Activated naive CD4-positive, alpha-beta T cell (primary cell): ENCODE results near the gene ANKHD1.

Source experiments
- DNase-seq, 4 experiments: peaks; one replicate each; lab custom pipeline; 2025; lab: John Stamatoyannopoulos, UW

ANKHD1 gene

GRCh38 chr5:140371356-140372151 lies 30.1 kb upstream of the ANKHD1 start:
- DNase-seq = no peak

DNA sequence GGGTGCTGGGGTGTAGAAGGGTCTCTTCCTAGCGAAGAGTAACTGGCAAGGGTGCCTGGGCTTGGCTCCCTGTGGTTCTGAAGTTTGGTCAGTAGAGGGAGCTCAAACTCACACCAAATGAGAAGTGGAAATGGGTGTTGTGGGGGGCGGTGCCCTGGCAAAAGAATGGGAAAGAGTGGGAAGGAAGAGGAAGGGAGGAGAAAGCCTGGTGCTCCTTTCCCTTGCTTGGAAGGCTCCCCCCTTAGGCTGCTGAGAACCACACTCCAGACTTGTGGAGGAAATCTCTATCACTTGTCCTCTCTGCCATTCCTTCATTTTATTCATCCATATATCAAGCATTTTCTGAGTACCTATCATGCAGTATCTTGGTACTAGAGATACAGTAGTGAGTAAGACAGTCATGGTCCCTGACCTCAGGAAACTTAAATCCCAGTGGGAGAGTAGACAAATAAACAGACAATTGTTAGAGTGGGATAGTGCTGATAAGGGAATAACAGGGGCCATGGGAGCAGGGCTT lies 28.6 kb upstream of the ANKHD1 start:
- DNase-seq = peak in 1 of 4 experiments; percentile 5

DNA sequence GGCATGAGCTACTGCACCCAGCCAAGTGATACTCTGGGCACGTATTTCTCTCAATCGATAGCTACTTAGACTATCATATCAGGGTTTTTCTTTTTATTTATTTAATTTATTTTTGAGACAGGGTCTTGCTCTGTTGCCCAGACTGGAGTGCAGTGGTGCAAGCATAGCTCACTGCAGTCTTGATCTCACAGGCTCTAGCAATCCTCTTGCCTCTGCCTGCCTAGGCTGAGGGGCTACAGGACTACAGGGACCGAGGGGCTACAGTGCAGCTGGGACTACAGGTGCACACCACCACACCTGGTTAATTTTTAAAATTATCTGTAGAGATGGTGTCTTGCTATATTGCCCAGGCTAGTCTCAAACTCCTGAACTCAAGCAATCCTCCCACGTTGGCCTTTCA lies 20.3 kb upstream of the ANKHD1 start:
- DNase-seq = no peak

GRCh38 chr5:140381972-140382371 lies 19.7 kb upstream of the ANKHD1 start:
- DNase-seq = no peak

- DNase-seq = no peak
These were observed 18.8 kb upstream of the ANKHD1 start for GRCh38 chr5:140382866-140383265.

GRCh38 chr5:140383300-140383699 lies 18.3 kb upstream of the ANKHD1 start:
- DNase-seq = no peak

DNA sequence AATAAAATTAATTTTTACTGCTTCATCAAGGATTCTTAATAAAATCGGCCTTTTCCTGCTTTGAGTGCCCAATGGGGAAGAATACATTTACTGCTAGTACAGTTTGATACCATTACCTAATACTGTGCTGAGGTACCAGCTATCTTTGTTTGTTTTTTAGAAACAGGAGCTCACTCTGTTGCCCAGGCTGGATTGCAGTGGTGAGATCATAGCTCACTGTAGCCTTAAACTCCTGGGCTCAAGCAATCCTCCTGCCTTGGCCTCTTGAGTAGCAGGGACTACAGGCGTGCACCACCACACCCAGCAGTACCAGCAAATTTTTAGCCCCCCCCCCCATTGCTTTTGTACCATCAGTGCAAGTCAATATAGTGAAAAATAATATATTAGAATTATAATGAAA lies 13.6 kb upstream of the ANKHD1 start:
- DNase-seq = no peak

DNA sequence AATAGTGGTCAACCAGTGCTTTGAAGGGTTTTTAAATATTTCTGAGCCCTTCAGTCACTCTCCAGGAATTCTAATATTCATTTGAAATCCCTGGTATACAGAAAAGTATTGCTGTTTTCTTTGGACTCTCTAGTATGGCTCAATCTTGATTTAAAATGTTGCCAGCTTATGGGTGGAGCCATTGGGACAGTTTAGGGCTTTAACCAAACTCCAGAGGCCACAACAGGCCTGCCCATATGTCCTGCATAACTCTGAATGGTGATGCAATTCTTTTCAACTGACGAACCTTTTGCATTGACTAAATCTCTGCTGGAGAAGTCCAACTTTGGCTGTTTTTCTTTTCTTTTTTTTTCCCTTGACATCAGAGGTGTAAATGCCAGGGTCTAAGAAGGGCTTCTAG lies 10.3 kb upstream of the ANKHD1 start:
- no peak for DNase-seq

- DNase-seq = no peak
These were observed 9.9 kb upstream of the ANKHD1 start for GRCh38 chr5:140391732-140392131.

- DNase-seq = no peak
These were observed 7.9 kb upstream of the ANKHD1 start for GRCh38 chr5:140393738-140394137.

DNA sequence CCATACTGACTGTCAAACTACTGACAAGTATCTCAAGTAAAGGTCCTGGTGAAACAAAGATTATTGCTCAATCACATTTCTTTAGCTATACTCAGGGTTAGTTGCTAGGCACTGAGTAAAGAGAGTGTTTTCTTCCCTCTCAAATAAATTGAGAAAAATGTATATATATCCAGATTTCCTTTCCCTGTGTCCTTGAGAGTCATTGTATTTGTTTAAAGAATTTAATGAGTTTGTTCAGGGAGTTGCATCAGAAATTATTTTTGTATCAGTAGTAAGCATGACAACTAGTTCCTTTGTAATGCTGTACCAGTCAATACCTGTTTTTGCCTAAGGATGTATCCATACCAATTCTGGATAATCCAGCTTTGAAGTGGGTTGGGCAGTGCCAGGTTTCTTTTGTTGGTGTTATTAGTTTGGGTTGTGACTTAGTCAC lies 3.2 kb upstream of the ANKHD1 start:
- DNase-seq = no peak

DNA sequence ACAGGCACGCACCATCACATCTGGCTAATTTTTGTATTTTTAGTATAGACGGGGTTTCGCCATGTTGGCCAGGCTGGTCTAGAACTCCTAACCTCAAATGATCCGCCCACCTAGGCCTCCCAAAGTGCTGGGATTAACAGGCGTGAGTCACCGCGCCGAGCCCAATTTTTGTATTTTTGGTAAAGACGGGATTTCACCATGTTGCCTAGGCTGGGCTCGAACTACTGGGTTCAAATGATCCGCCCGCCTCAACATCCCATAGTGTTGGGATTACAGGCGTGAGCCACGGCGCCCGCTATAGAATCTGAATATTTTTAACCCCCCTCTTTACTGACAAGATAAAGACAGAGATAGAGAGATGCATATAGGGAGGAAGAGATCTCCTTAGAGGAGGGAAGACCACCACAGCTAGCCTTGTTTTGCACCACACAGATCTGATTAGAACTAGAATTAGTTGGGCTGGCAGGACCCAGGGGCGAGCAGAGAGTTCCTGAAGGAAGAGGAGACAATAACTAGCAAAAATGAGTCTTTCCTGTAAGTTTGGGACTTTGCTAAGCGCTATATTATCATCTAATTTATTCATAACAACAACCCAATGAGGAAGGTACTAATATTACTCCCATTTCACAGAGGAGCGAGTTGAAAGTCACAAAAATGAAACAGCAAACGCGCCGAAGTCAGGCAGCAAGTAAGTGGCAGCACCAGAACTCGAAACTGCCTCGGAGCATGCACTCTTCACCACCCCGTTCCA lies 1.5 kb upstream of the ANKHD1 start:
- no peak for DNase-seq

GRCh38 chr5:140400730-140401361 lies 787 bp upstream of the ANKHD1 start:
- peak; percentile 71 to 81 (median 74) for DNase-seq

- peak; percentile 8 to 50 (median 32) for DNase-seq
These were observed 833 bp downstream of the ANKHD1 start for GRCh38 chr5:140402258-140403074.

DNA sequence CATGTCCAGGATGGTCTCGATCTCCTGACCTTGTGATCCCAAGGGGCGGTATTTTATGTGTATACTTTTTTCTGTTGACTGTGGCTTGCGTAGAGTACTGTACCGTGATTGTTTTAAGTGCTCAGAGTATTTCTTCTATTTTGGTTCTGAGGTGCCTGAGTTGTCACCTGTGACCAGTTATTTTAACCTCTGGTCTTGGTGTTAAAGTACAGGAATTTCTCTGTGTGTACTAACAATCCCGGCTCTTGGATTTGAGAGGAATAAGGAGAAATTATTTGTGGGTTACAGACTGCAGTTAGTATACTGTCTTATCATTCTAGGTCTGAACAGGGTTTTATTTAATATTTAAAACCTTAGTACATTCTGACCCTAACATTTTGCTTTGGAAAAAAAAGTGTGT lies 2.0 kb downstream of the ANKHD1 start:
- no peak for DNase-seq

GRCh38 chr5:140408750-140409241 lies 7.2 kb downstream of the ANKHD1 start:
- DNase-seq = no peak

DNA sequence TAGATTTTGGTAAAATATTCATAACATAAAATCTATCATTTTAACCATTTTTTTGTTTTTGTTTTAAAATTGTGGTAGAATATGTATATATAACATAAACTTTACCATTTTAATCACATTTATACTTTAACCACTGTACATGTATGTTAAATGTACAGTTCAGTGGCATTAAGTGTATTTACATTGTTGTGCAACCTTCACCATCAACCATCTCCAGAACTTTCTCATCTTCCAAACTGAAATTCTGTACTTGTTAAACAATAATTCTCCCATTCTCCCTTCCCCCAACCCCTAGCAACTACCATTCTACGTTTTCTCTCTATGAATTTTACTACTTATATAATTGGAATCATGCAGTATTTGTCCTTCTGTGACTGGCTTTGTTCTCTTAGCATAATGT lies 11.6 kb downstream of the ANKHD1 start:
- DNase-seq = no peak

GRCh38 chr5:140417235-140417634 lies 15.6 kb downstream of the ANKHD1 start:
- DNase-seq = no peak

- no peak for DNase-seq
These were observed 17.4 kb downstream of the ANKHD1 start for GRCh38 chr5:140418862-140419520.

DNA sequence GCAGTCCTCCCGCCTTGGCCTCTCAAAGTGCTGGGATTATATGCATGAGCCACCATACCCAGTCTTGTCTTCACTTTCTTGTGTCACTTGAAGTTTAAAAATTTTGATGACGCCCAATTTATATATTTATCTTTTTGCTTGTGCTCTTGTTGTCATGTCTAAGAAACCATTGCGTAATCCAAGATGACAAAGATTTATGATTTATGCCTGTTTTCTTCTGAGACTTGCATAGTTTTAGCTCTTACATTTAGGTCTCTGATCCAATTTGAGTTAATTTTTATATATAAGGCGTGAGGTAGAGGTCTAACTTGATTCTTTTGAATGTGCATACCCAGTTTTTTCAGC lies 18.6 kb downstream of the ANKHD1 start:
- DNase-seq = no peak

- no peak for DNase-seq
These were observed 19.2 kb downstream of the ANKHD1 start for GRCh38 chr5:140420665-140421361.
